ENCODE results near the gene TBC1D19.

DNA sequence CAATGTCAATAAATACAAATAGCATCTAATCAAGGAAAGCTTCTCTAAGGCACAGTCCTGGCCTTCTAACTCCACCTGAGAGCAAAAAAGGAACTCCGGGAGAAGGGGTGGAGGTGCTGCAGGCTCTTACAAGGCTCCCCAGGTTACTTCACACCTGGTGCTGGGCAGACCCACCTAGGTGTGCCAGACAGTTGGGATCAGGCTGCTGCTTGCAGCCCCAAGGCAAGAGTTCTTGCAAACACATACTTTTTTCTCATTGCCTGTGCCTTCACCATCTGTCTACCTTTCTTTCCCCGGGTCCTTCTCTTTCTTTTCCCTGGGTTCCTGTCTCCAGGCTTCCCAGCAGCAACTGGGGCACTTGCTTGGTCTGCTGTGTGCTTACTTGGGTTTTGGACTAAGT lies 195.3 kb downstream of the TBC1D19 start:
- TF ChIP-seq POLR2A (IDR thresholded peaks at IDR 0.05; ENCODE audit: extremely low read depth, insufficient read length) (no peak), MYC (IDR thresholded peaks at IDR 0.05; ENCODE audit: low read depth, low read length) (no peak)
- TF ChIP-seq, protein P1, sequence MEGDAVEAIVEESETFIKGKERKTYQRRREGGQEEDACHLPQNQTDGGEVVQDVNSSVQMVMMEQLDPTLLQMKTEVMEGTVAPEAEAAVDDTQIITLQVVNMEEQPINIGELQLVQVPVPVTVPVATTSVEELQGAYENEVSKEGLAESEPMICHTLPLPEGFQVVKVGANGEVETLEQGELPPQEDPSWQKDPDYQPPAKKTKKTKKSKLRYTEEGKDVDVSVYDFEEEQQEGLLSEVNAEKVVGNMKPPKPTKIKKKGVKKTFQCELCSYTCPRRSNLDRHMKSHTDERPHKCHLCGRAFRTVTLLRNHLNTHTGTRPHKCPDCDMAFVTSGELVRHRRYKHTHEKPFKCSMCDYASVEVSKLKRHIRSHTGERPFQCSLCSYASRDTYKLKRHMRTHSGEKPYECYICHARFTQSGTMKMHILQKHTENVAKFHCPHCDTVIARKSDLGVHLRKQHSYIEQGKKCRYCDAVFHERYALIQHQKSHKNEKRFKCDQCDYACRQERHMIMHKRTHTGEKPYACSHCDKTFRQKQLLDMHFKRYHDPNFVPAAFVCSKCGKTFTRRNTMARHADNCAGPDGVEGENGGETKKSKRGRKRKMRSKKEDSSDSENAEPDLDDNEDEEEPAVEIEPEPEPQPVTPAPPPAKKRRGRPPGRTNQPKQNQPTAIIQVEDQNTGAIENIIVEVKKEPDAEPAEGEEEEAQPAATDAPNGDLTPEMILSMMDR (IDR thresholded peaks at IDR 0.05; ENCODE audit: low read depth, low read length), result no peak
- TF ChIP-seq, protein P2, sequence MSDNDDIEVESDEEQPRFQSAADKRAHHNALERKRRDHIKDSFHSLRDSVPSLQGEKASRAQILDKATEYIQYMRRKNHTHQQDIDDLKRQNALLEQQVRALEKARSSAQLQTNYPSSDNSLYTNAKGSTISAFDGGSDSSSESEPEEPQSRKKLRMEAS (IDR thresholded peaks at IDR 0.05; ENCODE audit: low read depth, low read length), result no peak
